ENCODE measurements around the gene CACNA2D1. TPM values are rescaled to one million over a fixed set of nuclear protein-coding genes. Genes with fewer than 3 reads are reported as not detected.

The CACNA2D1 gene
- total RNA-seq, 1 experiment from 2014 or later, result 36.2 TPM

- no peak for DNase-seq
Measured at GRCh38 chr7:82156893-82157292, 286.7 kb downstream of the CACNA2D1 start.

More at GRCh38 chr7:82156893-82157292, 286.7 kb downstream of the CACNA2D1 start:
- Histone ChIP-seq H3K9ac (ENCODE audit: extremely low read depth, insufficient read length, low read length) (no peak overlapping the region), H2BK120ac (ENCODE audit: low read depth, low read length, poor library complexity, severe bottlenecking) (no peak overlapping the region), H3K4me2 (ENCODE audit: insufficient read depth, insufficient read length, low read length) (no peak overlapping the region), H3K4ac (ENCODE audit: low read depth, low read length) (no peak overlapping the region), H2AK5ac (ENCODE audit: insufficient read length, low read length) (no peak overlapping the region), H3K27me3 (ENCODE audit: insufficient read depth, low read length) (no peaks in the 10 kb centered on the region; the same call in 1 of the 2 replicates), H3K23me2 (ENCODE audit: insufficient read length, low read depth, low read length, poor library complexity, severe bottlenecking) (no peaks in the 10 kb centered on the region), H3K27ac (ENCODE audit: insufficient read length, low read depth, low read length) (no peak overlapping the region), H2BK20ac (ENCODE audit: low read depth, low read length, poor library complexity, severe bottlenecking) (no peak overlapping the region), H3K79me2 (ENCODE audit: insufficient read depth, low read length) (no peaks in the 10 kb centered on the region), H3K56ac (ENCODE audit: insufficient read length, low read depth, low read length) (no peak overlapping the region), H3K4me1 (ENCODE audit: insufficient read depth, low read length) (no peaks in the 10 kb centered on the region; the same call in 1 of the 2 replicates), H2AFZ (ENCODE audit: low read length) (no peak overlapping the region), H4K5ac (ENCODE audit: insufficient read length, low read depth, low read length) (no peak overlapping the region), H3K18ac (ENCODE audit: insufficient read length, low read depth, low read length) (no peak overlapping the region), H3K9me3 (ENCODE audit: control insufficient read depth, low read depth, low read length) (no peaks in the 10 kb centered on the region), H3T11ph (ENCODE audit: low read length) (no peak overlapping the region), H3K79me1 (ENCODE audit: insufficient read depth, low read depth, low read length, poor library complexity, severe bottlenecking) (no peaks in the 10 kb centered on the region), H3K14ac (ENCODE audit: insufficient read depth, low read length) (no peak overlapping the region), H2BK15ac (ENCODE audit: low read depth, low read length) (no peak overlapping the region), H3K23ac (ENCODE audit: insufficient read length, low read depth, low read length) (no peak overlapping the region), H2BK12ac (ENCODE audit: insufficient read length, low read depth, low read length) (no peak overlapping the region), H4K91ac (ENCODE audit: insufficient read length, low read depth, low read length) (no peak overlapping the region), H2BK5ac (ENCODE audit: insufficient read length, low read length) (no peak overlapping the region), H4K20me1 (ENCODE audit: control insufficient read depth, insufficient read depth, insufficient read length) (no peaks in the 10 kb centered on the region), H4K8ac (replicated peaks; ENCODE audit: insufficient read length, low read depth, low read length) (no peak overlapping the region)
- Mint-ChIP-seq H3K36me3 (ENCODE audit: insufficient read depth in 1 of 3, low read depth in 3 of 3) (no peaks in the 10 kb centered on the region), H3K4me1 (peaks cover 14 to 30% of the 10 kb centered on the region in 2 experiments), H3K9me3 (no peaks in the 10 kb centered on the region), H3K4me3 (no peak overlapping the region), H3K27me3 (ENCODE audit: low read depth) (peaks cover 7% of the 10 kb centered on the region), H3K27ac (no peak overlapping the region)
- no peak for TF ChIP-seq CTCF (conservative IDR thresholded peaks at IDR 0.05)
- no CpG with 5 or more reads among the region's 1 CpG for WGBS (ENCODE audit: extremely low coverage, insufficient read length, low lambda C conversion rate)
